Activated naive CD8-positive, alpha-beta T cell treated with anti-CD3 and anti-CD28 coated beads, Interleukin-2, amount 10 ng/mL, durations not matched to agents 7 days and 5 days (primary cell): ENCODE data around the gene ADRB2. TPM values are rescaled to one million over a fixed set of nuclear protein-coding genes. Genes with fewer than 3 reads are reported as not detected.
A peak's percentile ranks its signal among the peaks of the same experiment; 100 is the strongest.

Source experiments
- ATAC-seq: fragments of 150-1000 bp; cut with Tn5 transposase; one replicate; pipeline ENCODE4 v1.10.0; 2021; ENCODE audit warnings: low read depth, moderate library complexity
- POLR2A ChIA-PET: fragments of 350-600 bp; sonication (Branson Sonifier 250); formaldehyde crosslinking; loops from one replicate; lab custom pipeline; 2021; ENCODE audit warnings: antibody characterized with exemption; lab: Charles Lee
- DNase-seq: peaks from one replicate; pipeline ENCODE4 v3.0.0; 2021
- H3K27ac Mint-ChIP-seq: one replicate; pipeline ENCODE4 v1.8.0; 2022; ENCODE audit warnings: mild to moderate bottlenecking, mixed read lengths
- H3K27me3 Mint-ChIP-seq: one replicate; pipeline ENCODE4 v1.8.0; 2022; ENCODE audit warnings: mild to moderate bottlenecking, moderate library complexity, mixed read lengths
- H3K36me3 Mint-ChIP-seq: one replicate; pipeline ENCODE4 v1.8.0; 2021; ENCODE audit warnings: mild to moderate bottlenecking, mixed read lengths
- H3K4me1 Mint-ChIP-seq: one replicate; pipeline ENCODE4 v1.8.0; 2021; ENCODE audit warnings: mixed read lengths
- H3K4me3 Mint-ChIP-seq: one replicate; pipeline ENCODE4 v1.8.0; 2022; ENCODE audit warnings: mild to moderate bottlenecking, moderate library complexity, mixed read lengths
- H3K9me3 Mint-ChIP-seq: one replicate; pipeline ENCODE4 v1.8.0; 2021; ENCODE audit warnings: mixed read lengths
- total RNA-seq, 2 experiments: library from RNA; stranded (reverse); gene quantifications; one replicate each; pipeline ENCODE4 v1.2.3, GENCODE V29; 2021

Gene ADRB2
- total RNA-seq, 2 experiments from 2014 or later: 5.3 to 6.3 TPM

DNA sequence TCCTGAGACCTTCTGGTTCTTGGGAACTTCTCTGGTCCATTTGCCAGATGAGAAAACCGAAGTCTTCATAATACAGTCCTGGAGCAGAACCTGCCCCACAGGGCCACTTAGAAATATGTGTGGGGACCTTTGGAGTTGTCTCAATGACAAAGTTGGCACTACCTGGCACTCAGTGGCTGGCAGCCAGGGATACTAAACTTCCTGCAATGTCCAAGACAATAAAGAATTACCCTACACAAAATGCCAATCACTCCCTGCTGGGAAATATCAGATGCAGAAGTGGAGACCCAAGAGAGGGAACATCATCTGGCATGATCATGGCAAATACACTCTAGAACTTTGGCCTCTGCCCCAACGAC lies 29.6 kb downstream of the ADRB2 start:
- H3K9me3 Mint-ChIP-seq: no peaks in the 10 kb centered on the region
- H3K36me3 Mint-ChIP-seq: no peaks in the 10 kb centered on the region
- DNase-seq (no peak), ATAC-seq (no peak)
- no peak overlapping the region for H3K4me3 Mint-ChIP-seq
- H3K27ac Mint-ChIP-seq: peak overlapping the region; percentile 47
- H3K4me1 Mint-ChIP-seq: peaks cover 23% of the 10 kb centered on the region
- POLR2A ChIA-PET: no interaction called here
- peaks cover 23% of the 10 kb centered on the region for H3K27me3 Mint-ChIP-seq

DNA sequence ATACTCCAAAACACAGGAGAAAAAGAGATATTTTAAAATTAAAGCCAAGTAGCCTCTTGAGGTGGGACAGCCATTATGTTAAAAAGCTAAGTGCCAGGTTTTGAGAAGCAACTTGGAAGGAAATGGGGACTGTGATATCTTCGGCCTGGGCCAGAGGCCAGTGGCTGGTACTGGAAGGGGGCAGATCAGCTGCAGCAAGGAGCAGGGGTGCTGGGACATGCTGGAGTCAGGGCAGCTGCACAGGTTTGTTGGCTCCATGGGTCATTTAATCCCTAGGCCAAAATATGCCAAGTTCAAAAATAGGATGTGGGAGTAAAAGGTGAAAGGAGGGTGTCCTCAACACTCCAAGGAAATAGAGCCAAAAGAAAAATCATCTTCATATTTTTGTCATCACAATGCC lies 30.0 kb downstream of the ADRB2 start:
- H3K27ac Mint-ChIP-seq: peak overlapping the region; percentile 31
- peaks cover 23% of the 10 kb centered on the region for H3K4me1 Mint-ChIP-seq
- POLR2A ChIA-PET: no interaction called here

DNA sequence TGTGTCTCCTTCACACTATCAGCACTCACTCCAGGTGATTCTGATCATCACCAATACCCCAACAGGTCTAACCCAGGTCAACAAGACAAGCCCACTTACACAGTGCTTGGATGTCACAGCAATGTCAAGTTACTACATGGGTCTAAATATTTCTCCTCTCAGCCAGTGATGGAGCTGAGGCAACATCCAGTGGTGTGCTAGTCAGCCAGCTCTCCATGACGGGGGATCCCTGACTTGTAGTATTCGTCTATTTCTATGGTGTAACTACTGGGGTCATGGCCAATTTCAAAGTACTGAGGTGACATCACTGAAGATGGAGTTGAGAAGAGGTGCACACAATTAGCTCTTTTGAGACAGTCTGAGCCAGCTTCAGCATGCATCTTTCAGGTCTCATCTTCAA lies 31.1 kb downstream of the ADRB2 start:
- Mint-ChIP-seq H3K4me1 (peaks cover 23% of the 10 kb centered on the region), H3K9me3 (no peaks in the 10 kb centered on the region), H3K4me3 (no peak overlapping the region), H3K36me3 (no peaks in the 10 kb centered on the region), H3K27ac (no peak overlapping the region), H3K27me3 (peaks cover 26% of the 10 kb centered on the region)
- DNase-seq (no peak), ATAC-seq (no peak)
- POLR2A ChIA-PET: no interaction called here

More for the DNA sequence above, 30.0 kb downstream of the ADRB2 start:
- DNase-seq (no peak), ATAC-seq (no peak)
- Mint-ChIP-seq H3K36me3 (no peaks in the 10 kb centered on the region), H3K9me3 (no peaks in the 10 kb centered on the region), H3K27me3 (peaks cover 24% of the 10 kb centered on the region), H3K4me3 (no peak overlapping the region)

DNA sequence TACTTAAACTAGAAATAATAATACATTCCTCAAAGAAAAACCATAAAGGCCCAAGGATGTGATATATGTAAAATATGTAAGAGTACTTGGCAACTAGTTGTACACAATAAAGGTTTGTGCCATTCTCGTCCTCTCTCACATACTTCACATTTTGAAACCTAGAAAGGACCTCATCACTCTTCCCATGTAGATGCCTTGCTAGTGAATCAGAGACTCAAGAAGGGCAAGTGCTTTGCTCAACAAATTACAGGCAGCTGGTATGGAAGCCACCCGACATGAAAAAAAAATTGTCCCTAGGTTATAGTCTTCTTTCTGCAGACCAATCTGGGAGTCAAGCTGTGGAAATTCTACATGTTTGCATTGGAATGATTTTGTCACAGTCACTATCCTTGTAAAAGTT lies 31.7 kb downstream of the ADRB2 start:
- H3K4me1 Mint-ChIP-seq: peaks cover 23% of the 10 kb centered on the region
- H3K36me3 Mint-ChIP-seq: no peaks in the 10 kb centered on the region
- H3K27me3 Mint-ChIP-seq: peaks cover 26% of the 10 kb centered on the region
- H3K4me3 Mint-ChIP-seq: no peak overlapping the region
- DNase-seq: no peak
- H3K9me3 Mint-ChIP-seq: no peaks in the 10 kb centered on the region
- no peak for ATAC-seq
- H3K27ac Mint-ChIP-seq: no peak overlapping the region
- POLR2A ChIA-PET: no interaction called here

DNA sequence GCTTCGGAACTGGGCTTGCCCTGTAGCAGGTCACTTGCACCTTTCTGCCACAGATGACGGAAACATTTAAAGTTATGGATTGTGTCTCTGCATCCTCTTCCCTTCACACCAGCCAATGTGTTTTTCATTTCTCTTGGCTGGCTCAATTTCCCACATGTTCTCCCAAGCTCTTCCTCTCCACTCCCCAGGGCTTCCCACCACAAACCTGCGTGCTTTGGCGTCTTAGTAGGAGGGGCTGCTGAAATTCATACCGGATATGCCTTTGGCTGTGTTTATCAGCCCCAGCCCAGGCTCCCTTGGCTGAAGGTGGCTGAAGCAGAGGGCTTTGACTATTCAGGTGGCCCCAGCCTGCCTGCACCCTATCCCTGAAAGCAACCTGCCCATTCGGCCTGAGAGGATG lies 32.1 kb downstream of the ADRB2 start:
- H3K9me3 Mint-ChIP-seq: no peaks in the 10 kb centered on the region
- no peak overlapping the region for H3K4me3 Mint-ChIP-seq
- peaks cover 23% of the 10 kb centered on the region for H3K4me1 Mint-ChIP-seq
- H3K27me3 Mint-ChIP-seq: peaks cover 26% of the 10 kb centered on the region
- no peaks in the 10 kb centered on the region for H3K36me3 Mint-ChIP-seq
- DNase-seq: no peak
- no peak for ATAC-seq
- POLR2A ChIA-PET: no interaction called here
- no peak overlapping the region for H3K27ac Mint-ChIP-seq

DNA sequence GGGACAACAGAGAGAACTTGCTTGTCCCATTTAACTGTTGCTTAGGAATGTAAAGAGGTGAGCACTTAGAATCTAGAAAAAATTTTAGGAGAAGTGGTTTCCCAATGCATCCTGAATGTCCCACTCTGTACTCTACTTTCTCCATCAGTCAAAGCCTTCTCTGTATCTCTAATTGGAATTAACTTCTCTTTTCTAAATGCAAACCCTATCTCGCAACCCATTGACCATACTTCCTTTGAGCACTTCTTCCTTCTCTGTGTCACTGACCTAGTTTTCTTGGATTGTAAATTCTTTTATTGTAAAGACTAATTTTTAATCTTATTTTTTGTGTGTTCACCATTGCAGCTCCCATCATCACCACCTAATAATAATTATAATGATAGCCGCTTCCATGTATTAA lies 33.3 kb downstream of the ADRB2 start:
- H3K4me3 Mint-ChIP-seq: no peak overlapping the region

DNA sequence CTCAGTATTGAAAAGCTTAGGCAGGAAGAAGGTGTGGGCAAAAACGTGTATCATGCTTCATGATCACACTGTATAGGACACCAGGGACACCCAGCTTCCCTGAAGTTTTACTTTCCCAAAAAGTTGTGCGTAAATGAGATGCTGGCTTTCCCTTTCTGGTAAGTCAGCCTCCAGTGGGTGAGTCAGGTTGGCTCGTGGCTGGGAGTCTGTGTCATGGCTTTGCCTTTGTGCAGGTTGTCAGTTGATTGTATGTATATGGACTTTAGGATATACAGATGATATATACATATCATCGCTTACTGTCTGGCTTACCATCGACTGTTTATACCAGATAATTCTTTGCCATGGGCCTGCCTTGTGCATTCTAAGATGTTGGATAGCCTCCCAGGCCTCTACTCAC lies 34.2 kb downstream of the ADRB2 start:
- Mint-ChIP-seq H3K4me3 (no peak overlapping the region), H3K9me3 (no peaks in the 10 kb centered on the region), H3K27me3 (peaks cover 26% of the 10 kb centered on the region), H3K27ac (no peak overlapping the region), H3K36me3 (no peaks in the 10 kb centered on the region), H3K4me1 (peaks cover 11% of the 10 kb centered on the region)
- POLR2A ChIA-PET: interaction anchor here (0.7 kb wide), 1 partner anchor 50 kb away, joined by 3 read pairs; no protein-coding TSS in a partner anchor
- DNase-seq (no peak), ATAC-seq (no peak)

More for the DNA sequence above, 33.3 kb downstream of the ADRB2 start:
- DNase-seq (no peak), ATAC-seq (no peak)
- no peaks in the 10 kb centered on the region for H3K9me3 Mint-ChIP-seq
- H3K36me3 Mint-ChIP-seq: no peaks in the 10 kb centered on the region
- H3K27me3 Mint-ChIP-seq: peaks cover 26% of the 10 kb centered on the region
- H3K27ac Mint-ChIP-seq: no peak overlapping the region
- peaks cover 18% of the 10 kb centered on the region for H3K4me1 Mint-ChIP-seq
- POLR2A ChIA-PET: no interaction called here

DNA sequence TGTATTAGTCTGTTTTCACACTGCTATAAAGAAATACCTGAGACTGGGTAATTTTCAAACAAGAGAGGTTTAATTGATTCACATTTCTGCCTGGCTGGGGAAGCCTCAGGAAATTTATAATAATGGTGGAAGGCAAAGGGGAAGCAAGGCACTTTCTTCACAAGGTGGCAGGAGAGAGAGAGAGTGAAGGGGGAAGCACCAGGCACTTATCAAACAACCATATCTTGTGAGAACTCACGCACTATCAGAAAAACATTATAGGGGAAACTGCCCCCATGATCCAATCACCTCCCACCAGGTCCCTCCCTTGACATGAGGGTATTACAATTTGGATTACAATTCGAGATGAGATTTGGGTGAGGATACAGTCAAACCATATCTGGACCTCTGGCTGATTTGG lies 34.7 kb downstream of the ADRB2 start:
- no peak overlapping the region for H3K4me3 Mint-ChIP-seq
- no peaks in the 10 kb centered on the region for H3K36me3 Mint-ChIP-seq
- POLR2A ChIA-PET: no interaction called here
- H3K9me3 Mint-ChIP-seq: no peaks in the 10 kb centered on the region
- no peak for DNase-seq
- H3K27me3 Mint-ChIP-seq: peaks cover 26% of the 10 kb centered on the region
- ATAC-seq: no peak
- peaks cover 6% of the 10 kb centered on the region for H3K4me1 Mint-ChIP-seq
- no peak overlapping the region for H3K27ac Mint-ChIP-seq

DNA sequence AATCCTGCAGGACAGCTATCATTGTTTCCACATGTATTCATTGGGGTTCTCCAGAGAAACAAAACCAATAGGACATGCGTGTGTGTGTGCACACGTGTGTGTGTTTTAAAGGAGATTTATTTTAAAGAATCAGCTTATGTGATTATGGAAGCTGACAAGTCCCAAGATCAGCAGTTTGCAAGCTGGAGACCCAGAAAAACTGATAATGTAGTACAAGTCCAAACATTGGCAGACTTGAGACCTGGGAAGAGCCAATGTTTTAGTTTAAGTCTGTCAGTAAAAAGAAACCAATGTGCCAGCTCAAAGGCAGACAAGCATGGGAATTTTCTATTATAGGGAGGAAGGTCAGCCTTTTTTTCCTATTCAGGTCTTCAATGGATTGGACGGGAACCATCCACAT lies 35.3 kb downstream of the ADRB2 start:
- Mint-ChIP-seq H3K36me3 (no peaks in the 10 kb centered on the region), H3K4me1 (peaks cover 2% of the 10 kb centered on the region), H3K9me3 (no peaks in the 10 kb centered on the region), H3K27ac (no peak overlapping the region), H3K4me3 (no peak overlapping the region), H3K27me3 (peaks cover 26% of the 10 kb centered on the region)
- POLR2A ChIA-PET: no interaction called here
- DNase-seq: no peak
- no peak for ATAC-seq

DNA sequence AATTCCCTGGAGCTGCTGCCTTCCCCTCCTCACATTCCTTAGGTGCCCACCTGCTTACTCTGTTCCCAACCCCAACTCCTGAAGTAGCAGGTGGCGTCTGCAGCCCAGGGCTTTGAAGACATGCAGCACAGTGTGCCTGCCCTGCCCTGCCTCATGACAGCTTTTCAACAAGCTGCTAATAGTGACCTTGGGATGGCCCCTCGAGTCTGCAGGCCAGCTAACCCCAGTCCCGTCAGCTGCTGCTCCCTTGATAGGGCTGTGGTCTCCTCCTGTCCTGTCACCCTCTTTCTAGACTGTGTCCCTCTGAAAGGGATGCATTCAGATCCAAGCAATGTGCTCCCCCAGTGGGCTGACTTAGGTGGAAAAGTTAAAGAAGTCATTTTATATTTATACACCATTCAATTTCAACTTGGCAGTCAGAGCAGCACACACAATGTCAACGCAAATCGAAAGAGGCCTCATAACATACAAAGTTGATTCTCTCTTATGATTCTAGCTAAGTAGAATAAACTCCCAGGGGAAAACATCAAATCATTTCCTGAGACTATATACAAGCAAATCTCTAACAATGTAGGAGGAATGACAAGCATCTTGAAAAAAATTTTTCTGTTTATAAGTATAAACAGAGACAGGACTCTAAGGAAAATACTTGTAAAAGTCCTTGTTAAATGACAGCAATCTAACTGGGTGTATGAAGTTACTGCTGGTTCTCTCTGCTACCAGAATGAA lies 37.9 kb downstream of the ADRB2 start:
- no peak overlapping the region for H3K4me3 Mint-ChIP-seq
- H3K27ac Mint-ChIP-seq: no peak overlapping the region
- peaks cover 14% of the 10 kb centered on the region for H3K27me3 Mint-ChIP-seq
- peaks cover 2% of the 10 kb centered on the region for H3K4me1 Mint-ChIP-seq
- POLR2A ChIA-PET: no interaction called here
- H3K36me3 Mint-ChIP-seq: no peaks in the 10 kb centered on the region
- ATAC-seq (no peak), DNase-seq (no peak)
- no peaks in the 10 kb centered on the region for H3K9me3 Mint-ChIP-seq

DNA sequence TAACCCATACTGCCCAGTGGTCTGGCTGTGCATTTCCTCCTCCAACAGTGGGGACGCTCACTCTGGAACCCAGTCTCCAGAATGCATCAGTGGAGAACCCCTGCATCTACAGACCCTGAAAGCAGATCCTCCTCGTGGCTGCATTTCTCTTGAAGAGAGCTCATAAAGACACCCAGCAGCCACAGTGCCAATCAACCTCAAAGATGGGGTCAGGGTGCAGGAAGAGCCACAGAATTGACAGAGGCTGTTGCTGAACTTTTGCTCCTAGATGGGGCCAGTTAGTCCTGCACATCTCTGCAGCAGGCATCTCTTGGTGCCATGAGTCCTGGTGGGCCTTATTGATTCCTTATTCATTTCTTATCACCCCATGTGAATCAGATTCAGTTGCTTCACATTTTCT lies 39.6 kb downstream of the ADRB2 start:
- Mint-ChIP-seq H3K27me3 (peaks cover 3% of the 10 kb centered on the region), H3K4me1 (no peaks in the 10 kb centered on the region), H3K9me3 (no peaks in the 10 kb centered on the region), H3K36me3 (no peaks in the 10 kb centered on the region), H3K4me3 (no peak overlapping the region), H3K27ac (no peak overlapping the region)
- DNase-seq (no peak), ATAC-seq (no peak)
- POLR2A ChIA-PET: no interaction called here

DNA sequence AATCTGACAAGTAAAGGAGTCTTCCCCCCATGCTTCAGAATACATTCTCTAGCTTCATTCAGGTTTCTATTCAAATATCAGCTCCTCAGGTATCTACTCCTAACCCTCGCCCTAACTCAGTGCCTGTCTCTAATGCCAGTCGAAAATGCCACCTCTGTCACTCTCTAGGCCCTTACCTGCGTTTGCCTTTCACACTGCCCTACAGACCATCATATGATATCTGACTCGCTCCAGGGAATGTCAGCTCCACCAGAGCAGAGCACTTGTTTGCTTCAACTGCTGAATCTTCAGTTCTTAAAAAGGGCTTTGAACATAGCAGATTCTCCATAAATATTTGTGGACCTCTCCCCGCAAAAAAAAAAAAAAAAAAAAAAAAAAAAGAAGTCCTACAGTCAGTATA lies 46.7 kb downstream of the ADRB2 start:
- no peaks in the 10 kb centered on the region for H3K4me1 Mint-ChIP-seq
- no peak overlapping the region for H3K27ac Mint-ChIP-seq
- peaks cover 13% of the 10 kb centered on the region for H3K27me3 Mint-ChIP-seq
- no peaks in the 10 kb centered on the region for H3K36me3 Mint-ChIP-seq
- DNase-seq (no peak), ATAC-seq (no peak)
- POLR2A ChIA-PET: no interaction called here
- H3K4me3 Mint-ChIP-seq: no peak overlapping the region
- no peaks in the 10 kb centered on the region for H3K9me3 Mint-ChIP-seq

DNA sequence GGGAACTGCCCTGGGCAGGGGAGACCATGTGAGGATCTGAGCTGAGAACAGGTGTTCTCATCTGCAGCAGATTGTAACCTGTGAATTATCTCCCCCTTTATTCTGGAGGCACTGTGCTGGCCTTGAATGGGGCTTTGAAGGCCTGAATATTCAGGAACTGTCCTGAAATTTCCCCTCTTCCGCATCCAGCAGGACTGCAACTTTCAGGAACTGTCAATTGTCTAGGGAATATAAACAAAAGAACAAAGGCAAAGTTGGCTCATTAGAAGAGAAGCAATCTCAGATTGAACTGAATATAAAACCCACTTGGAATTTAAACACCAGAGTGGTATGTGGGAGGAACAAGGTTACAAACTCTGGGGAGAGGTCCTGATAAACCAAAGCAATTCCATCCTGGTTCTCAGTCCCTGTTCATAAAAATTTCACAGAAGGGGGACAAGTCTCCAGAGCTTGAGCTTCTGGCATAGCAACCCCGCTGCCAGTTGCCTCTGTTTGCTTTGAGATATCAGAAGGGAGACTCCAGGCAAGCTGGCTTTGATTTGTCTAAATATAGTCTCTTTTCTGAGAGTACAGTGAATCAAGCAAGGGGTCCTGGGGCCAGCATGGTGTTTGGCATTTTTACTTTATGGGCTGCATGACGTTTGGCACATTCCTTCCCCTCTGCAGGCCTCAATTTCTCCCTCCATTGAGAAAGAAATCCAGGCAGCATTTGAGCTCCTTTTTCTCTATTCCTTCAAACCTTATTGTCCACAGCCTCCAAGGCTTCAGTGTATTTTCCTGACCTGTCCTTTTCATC lies 47.5 kb downstream of the ADRB2 start:
- Mint-ChIP-seq H3K27me3 (peaks cover 15% of the 10 kb centered on the region), H3K36me3 (no peaks in the 10 kb centered on the region), H3K27ac (no peak overlapping the region), H3K4me3 (no peak overlapping the region), H3K4me1 (no peaks in the 10 kb centered on the region), H3K9me3 (no peaks in the 10 kb centered on the region)
- DNase-seq (no peak), ATAC-seq (no peak)
- POLR2A ChIA-PET: no interaction called here
